HG03097 (cell line): ENCODE data around the gene ZNF888.
A peak's percentile ranks its signal among the peaks of the same experiment; 100 is the strongest.
"Not testable (repeated sequence)": the region's sequence is repeated elsewhere in the genome, so short reads cannot be mapped to it uniquely, and the experiment has no call there.

Experiments used
- ATAC-seq: cut with Tn5 transposase; IDR thresholded peaks from one replicate; pipeline ENCODE4 v1.9.1; 2021; ENCODE audit not compliant: unreplicated experiment, low FRiP score

Gene ZNF888

DNA sequence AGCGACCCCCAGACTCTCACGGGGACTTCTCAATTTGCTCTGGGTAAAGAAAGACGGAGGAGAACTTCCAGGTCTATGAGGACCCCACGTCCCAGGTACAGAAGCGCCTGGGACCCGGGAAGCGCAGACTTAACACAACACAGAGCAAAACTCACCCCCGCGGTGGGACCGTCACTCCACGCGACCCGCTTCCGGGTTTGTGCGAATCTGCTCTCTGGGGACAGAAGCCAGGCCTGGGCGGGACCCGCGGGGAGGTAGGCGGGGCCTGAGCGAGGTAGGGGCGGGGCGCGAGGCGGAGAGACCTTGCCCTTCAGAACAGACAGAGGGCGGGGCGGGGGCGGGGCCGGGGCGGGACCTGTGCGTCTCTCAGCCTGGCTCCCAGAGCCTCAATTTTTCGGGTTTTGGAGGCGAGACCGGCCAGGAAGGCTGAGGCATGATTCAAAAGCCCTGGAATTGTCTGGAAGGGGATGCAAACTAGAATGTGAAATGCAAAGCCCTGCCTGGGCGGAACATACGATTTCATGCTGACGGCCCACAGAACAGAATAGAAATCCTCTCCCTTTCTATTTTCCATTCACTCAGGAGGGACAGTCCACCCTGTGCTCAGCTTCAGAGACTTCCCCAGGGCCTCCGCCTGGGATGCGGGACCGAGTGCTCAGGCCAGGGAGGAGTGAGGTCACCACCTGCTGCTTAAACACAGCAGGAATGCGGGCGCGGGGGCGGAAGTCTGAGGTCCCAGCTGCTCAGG lies 19.3 kb upstream of the ZNF888 start:
- ATAC-seq = peak; percentile 93

GRCh38 chr19:52941941-52942385 lies 18.7 kb upstream of the ZNF888 start:
- ATAC-seq = peak; percentile 28

GRCh38 chr19:52941523-52941922 lies 18.3 kb upstream of the ZNF888 start:
- ATAC-seq = not testable (repeated sequence)

GRCh38 chr19:52940905-52941304 lies 17.7 kb upstream of the ZNF888 start:
- ATAC-seq = not testable (repeated sequence)

DNA sequence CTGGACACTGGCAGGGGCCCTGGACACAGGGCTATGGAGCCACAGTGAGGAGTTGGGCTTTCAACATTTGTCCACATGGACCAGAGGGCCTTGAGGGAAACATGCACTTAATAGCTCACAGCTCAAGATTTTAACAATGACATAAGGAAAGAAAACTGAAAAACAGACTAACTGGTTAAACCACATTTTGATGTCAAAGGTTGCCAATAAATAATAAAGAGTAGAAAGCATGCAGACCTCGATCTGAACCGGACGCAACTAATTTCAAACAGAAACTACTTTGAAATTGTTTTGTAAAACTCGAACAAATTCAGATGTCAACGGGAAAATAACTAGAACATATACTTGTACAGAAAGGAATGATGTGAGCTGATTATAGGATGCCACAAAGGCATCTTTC lies 15.5 kb upstream of the ZNF888 start:
- no peak for ATAC-seq

GRCh38 chr19:52936954-52937325 lies 13.7 kb upstream of the ZNF888 start:
- no peak for ATAC-seq

DNA sequence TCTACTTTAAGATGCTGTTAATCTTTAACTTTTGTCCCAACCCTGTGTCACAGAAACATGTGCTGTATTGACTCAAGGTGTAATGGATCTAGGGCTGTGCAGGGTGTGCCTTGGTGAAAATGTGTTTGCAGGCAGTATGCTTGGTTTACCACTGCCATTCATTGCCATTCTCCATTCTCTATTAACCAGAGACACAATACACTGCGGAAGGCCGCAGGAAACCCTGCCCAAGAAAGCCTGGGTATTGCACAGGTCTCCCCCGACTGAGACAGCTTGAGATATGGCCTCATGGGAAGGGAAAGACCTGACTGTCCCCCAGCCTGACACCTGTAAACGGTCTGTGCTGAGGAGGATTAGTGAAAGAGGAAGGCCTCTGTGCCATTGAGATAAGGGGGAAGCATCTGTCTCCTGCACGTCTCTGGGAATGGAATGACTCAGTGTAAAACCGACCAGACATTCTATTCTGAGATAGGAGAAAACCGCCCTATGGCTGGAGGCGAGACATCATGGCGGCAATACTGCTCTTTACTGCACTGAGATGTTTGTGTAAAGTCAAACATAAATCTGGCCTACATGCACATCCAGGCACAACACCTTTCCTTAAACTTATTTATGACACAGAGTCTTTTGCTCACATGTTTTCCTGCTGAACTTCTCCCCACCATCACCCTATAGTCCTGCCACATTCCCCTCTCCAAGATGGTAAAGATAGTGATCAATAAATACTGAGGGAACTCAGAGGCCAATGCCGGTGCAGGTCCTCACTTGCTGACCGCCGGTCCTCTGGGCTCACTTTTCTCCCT lies 13.1 kb upstream of the ZNF888 start:
- no peak for ATAC-seq

DNA sequence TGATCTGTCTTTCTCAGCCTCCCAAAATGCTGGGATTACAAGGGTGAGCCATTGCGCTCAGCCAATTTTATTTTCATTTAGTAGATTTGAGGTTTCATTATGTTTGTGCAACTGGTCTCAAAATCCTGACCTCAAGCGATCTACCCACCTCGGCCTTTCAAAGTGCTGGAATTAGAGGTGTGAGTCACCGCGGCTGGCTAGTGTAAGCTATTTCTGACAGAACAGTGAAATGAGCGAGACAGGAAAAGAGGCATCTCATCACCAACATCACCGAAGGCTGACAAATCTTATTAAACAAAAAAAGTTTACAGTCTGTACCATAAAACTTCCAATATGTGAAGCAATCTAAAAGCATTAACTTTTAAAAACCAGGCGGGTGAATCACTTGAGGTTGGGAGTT lies 12.2 kb upstream of the ZNF888 start:
- ATAC-seq = no peak

DNA sequence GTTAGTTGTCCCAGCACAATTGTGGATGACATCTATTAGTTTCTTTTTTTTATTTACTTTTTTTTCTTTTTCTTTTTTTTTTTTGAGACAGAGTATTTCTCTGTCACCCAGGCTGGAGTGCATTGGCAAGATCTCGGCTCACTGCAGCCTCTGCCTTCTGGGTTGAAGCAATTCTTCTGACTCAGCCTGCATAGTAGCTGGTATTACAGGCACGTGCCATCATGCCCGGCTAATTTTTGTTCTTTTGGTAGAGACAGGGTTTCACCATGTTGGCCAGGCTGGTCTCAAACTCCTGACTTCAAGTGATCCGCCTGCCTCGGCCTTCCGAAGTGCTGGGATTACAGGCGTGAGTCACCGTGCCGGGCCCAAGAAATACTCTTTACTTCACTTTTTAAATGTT lies 1.4 kb upstream of the ZNF888 start:
- not testable (repeated sequence) for ATAC-seq

GRCh38 chr19:52923778-52924593 lies 758 bp upstream of the ZNF888 start:
- no peak for ATAC-seq

- no peak for ATAC-seq
Observed at GRCh38 chr19:52917531-52917930, 5.7 kb downstream of the ZNF888 start.

- ATAC-seq = no peak
Observed at GRCh38 chr19:52910648-52911047, 12.6 kb downstream of the ZNF888 start.

GRCh38 chr19:52904052-52904780 lies 19.0 kb downstream of the ZNF888 start:
- ATAC-seq = not testable (repeated sequence)

DNA sequence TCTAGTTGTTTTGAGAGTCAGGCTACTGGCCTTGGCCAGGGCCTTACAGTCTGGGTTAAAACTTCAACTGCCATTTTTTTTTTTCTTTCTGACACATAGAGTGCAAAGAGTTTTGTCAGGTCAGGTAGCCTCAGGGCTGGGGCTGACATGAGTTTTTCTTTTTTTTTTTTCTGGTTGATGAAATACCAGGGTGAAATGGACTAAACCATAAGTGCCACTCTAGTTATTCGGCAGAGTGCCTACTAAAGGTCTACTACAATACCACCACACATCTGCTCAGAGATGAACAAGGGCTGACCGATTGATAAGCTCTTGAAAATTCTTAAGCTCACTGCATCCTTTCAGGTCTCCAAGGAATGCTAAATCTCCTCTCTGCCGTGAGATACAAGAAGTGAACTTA lies 21.4 kb downstream of the ZNF888 start:
- no peak for ATAC-seq

DNA sequence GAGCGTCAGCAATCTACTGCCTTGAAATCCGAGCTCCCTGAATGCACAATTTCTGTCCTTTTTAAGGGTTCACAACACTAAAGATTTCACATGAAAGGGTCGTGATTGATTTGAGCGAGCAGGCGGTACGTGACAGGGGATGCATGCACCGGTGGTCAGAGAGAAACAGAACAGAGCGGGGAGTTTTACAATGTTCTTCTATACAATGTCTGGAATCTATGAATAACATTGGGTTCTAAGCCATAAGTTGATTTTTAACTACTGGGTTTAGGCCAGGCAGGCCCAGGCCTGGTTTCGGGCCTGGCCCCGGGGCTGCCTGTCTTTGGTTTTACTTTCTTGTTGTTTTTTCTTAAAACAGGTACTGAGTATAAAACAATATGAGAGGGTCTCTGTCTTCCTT lies 24.6 kb downstream of the ZNF888 start:
- ATAC-seq = not testable (repeated sequence)

- no peak for ATAC-seq
Observed at GRCh38 chr19:52898101-52898500, 25.1 kb downstream of the ZNF888 start.

DNA sequence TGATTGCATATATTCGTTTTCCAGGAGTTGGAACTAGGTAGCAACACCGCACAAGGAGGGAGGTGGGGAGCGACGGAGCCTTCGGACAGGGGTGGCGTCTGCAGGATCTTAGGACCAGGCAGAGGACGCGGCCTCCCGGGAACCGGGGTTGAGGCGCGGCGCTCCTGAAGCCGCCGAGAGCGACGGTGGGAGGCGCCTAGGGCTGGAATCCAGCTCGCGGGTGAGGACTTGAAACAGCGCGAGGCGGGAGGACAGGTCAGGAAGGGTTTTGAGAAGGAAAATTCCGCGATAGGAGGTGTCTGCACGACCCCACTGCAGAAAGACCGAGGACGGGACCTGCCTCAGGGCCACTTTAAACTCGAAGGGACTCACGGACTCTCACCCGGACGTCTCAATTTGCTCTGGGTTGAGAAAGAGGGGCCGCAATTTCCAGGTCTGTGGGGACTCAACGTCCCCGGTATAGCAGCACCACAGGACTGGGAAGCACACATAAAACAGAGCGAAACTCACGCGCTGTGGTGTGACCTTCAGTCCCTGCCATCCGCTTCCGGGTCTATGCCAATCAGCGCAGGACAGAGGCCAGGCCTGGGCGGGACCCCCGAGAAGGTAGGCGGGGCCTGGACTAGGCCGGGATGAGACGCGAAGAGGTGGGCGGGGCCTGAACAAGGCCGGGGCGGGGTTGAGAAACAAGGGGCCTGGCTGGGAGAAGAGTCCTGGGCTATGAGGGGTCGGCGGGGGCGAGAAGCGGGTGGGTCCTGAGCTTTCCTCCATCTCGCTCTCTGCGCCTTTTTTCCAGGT lies 25.9 kb downstream of the ZNF888 start, which contains the start of gene ZNF320:
Gene ZNF320, minus strand, starts transcription at position 498 of the 798 bp plus-strand sequence. CDS start 7,380 bp downstream, outside the sequence.
- ATAC-seq = peak; percentile 98

GRCh38 chr19:52896431-52897137 lies 26.6 kb downstream of the ZNF888 start:
- no peak for ATAC-seq

- ATAC-seq = no peak
Observed at GRCh38 chr19:52891336-52891735, 31.9 kb downstream of the ZNF888 start.
